NCI-H1436 treated with DMSO at 0.1 percent for 48 hours (cell line): Measurements from ENCODE around the gene USP46.

Source experiments
- DNase-seq: peaks from one replicate; lab custom pipeline; 2025; lab: John Stamatoyannopoulos, UW

The USP46 gene

GRCh38 chr4:52617336-52618020 is 41.6 kb downstream of the USP46 start:
- DNase-seq = no peak

DNA sequence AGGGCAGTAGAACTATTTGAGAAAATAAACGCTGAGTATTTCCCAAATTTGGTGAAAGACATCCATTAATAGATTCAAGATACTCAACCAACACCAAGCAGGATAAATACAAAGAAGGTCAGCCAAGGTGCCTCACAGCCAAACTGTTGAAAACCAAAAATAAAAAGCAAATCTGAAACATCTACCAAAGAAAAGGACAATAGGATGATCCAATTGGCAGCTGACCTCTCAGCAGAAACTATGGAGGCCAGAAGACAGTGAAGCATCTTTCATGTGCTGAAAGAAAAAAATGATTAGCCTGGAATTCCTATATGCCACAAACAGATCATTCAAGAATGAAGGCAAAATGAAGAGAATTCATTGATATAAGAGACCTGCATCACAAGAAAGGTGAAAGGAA is 44.9 kb downstream of the USP46 start:
- no peak for DNase-seq

DNA sequence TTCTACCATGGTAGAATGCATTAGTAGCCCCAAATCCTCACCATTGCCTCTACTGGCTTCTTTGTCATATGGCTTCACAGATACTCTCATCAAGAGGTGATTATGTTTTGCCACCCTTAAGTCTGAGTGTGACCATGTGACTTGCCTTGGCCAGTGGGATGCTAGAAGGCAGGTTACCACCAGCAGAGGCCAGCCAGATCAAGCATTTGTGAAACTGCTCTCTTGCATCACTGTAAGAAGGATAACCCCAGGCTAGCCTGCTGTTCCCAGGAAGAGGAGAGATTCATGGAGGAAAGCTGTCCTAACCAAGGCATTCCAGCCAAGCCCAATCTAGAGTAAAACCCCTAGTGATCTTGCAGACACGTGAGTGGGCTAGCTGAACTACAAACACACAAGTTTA is 46.8 kb downstream of the USP46 start:
- DNase-seq = no peak

DNA sequence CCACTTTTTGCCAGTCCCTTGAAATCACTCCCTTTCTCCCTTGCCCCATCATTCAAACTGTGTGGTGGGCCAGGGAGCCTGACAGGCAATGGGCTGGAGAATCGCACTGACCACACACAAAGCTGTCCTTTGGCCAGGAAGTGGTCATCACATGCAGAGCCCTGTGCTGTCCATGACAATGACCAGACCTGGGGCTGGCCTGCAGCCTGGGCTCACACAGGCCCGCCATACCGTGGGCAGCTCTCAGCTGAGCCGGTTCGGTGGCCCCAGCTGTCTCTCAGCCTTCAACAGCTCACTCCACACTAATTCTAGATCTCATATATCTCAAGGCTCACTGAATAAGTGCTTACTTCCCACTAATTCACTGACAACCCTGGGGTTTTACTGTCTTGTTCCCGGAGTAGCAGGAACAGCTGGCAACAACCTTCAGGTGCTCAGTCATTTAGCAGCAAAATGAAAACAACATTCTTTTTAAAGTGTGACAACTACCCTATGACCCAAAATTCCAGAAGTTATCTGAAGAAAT is 48.0 kb downstream of the USP46 start:
- no peak for DNase-seq

DNA sequence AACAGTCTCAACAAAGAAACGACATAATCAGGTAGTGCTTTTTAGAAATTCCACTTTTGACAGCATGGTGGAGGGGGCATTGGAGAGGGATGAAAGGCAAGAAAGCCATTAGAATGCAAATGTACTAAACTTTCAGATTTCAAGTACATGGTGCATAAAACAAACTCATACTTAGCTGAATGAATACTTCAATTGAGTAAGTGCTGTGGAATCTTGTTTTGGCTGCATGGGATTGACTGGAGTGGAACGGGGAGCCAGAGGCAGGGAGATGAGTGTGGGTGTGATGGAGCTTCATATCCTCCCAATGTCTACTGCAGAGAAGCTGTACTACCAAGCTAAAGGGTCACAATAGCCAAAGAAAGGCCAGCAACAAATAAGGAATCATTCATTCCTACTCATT is 52.4 kb downstream of the USP46 start:
- no peak for DNase-seq

- no peak for DNase-seq
These were observed 53.1 kb downstream of the USP46 start for GRCh38 chr4:52606040-52606439.

GRCh38 chr4:52604215-52604614 is 54.9 kb downstream of the USP46 start:
- DNase-seq = no peak

DNA sequence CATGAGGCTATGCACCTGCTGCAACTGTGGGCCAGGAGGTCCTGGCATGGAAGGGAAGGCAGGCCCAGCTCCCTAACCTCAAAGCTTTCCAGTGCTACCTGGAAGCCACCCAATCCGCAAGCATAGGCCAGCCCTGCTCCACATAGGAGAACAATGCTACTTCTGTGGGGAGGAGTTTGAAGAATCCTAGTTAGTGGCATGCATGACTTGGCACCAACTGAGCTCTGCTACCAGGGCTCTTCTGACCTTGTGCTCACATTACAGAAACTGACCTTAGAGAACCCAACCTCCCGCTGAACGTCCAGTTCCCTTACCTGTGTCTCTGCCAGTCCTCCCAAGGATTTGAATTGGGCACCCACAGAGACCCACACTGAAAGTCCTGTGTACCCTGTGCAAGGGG is 58.8 kb downstream of the USP46 start:
- no peak for DNase-seq

GRCh38 chr4:52595001-52595400 is 64.1 kb downstream of the USP46 start:
- no peak for DNase-seq

DNA sequence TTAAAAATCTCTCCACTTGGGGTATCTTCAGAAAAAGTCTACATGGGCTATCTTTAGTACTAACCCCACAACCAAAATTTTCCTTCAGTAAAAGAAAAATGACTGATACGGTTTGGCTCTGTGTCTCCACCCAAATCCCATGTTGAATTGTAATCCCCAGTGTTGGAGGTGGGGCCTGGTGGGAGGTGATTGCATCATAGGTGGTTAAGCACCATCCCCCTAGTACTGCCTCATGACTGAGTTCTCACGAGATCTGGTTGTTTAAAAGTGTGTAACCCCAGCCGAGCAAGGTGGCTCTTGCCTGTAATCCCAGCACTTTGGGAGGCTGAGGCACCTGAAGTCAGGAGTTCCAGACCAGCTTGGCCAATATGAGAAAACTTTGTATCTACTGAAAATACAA is 66.8 kb downstream of the USP46 start:
- no peak for DNase-seq

DNA sequence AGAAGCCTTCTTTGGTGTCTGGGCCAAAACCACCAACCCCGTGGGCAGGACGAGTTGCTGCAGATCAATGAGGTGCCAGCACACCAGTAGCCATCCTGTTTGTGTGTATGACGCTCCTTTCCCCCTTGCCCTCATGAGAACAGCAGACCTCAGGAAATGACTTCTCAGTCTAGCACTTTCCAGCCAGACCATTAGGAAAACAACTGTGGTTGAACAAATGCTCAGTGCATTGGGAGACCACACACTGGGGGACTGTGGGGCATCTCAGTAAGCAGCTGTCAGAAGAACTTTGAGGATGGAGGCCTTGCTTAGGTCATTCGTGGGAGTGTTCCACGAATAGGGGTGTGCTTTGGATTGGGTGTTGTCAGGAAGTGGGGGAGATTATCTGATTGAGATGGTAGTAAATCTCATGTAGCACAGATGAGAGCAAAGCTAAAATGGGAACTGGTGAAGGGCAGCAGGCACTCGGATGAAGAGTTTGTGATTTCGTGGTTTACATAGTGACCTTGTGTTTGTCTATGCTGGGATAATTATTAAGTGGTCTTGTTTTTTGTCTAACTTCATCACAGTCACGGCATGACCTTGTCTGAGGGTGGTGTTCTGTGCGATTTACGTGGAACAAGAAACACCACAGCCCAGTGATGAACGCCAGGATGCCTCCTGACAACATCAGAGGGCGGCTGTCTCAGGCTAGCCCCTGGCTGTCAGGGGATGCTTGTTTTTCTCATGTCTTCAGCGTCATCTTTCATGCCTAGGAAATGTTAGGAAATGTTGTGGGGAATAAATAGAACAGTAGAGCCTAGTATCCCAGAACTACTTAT is 70.1 kb downstream of the USP46 start:
- DNase-seq = no peak

- no peak for DNase-seq
These were observed 71.0 kb downstream of the USP46 start for GRCh38 chr4:52588097-52588496.

DNA sequence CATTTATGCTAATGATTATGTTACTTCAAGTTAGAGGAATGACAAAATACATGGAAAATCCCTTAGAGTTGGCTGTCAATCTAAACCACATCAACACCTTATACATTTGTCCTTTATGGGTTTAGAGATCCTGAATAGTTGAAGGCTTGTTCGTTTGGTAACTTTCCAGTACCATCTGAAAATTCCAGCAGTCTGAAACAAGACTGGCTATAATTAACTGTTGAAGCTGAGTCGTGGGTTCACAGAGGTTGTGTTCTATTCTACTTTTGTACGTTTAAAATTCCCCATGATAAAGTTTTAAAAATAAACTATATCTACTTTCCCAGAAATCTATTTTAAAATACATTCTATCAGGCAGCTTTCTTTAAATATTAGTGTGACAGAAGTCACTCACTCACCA is 73.0 kb downstream of the USP46 start:
- no peak for DNase-seq

- no peak for DNase-seq
These were observed 73.7 kb downstream of the USP46 start for GRCh38 chr4:52585379-52585778.

GRCh38 chr4:52579602-52580272 is 79.4 kb downstream of the USP46 start:
- DNase-seq = no peak

- no peak for DNase-seq
These were observed 80.2 kb downstream of the USP46 start for GRCh38 chr4:52578951-52579350.

- no peak for DNase-seq
These were observed 81.5 kb downstream of the USP46 start for GRCh38 chr4:52577624-52577962.

- no peak for DNase-seq
These were observed 82.0 kb downstream of the USP46 start for GRCh38 chr4:52576961-52577623.

- DNase-seq = no peak
These were observed 82.8 kb downstream of the USP46 start for GRCh38 chr4:52576326-52576725.

DNA sequence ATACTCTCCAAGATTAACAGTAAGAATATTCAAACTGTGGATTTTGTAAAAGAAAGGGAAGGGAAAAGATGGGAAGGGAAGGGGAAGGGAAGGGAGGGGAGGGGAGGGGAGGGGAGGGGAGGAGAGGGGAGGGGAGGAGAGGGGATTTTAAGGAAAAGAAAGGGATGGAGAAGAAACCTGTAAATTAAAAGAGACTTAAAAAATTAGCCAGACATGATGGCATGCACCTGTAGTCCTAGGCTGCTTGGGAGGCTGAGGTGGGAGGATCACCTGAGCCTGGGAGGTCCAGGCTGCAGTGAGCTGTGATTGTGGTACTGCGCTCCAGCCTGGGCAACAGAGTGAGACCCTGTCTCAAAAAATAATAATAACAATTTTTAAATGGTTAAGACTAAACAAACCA is 83.7 kb downstream of the USP46 start:
- no peak for DNase-seq

DNA sequence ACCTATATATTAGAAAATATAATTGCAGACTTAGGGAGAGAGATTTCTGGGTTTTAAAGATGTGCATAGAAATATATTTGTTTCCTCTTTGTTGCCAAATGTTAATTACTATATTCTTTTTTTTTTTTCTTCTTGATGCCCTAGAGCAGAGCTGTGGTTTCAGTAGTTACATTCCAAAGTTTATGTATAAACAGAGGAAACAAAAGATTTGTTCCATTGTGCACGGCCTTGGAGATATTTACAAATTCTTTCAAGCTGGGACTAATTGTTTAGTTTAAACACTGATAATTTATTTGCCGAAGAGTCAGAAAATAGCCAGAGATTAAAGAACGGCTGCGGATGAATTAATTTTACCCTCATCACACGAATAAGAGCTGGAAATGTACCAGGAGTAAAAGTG is 85.1 kb downstream of the USP46 start:
- DNase-seq = no peak

GRCh38 chr4:52573551-52573950 is 85.5 kb downstream of the USP46 start:
- no peak for DNase-seq
